ENCODE data around the gene TLE6. TPM values are rescaled to one million over a fixed set of nuclear protein-coding genes. Genes with fewer than 3 reads are reported as not detected.

Gene TLE6
- polyA plus RNA-seq, 2 of the 4 experiments (the other 2 are of a cell fraction), result 3.1 to 4.2 TPM

- POLR2A ChIA-PET, result interaction anchor here (0.6 to 2.0 kb wide), 3 partner anchors 26 to 98 kb away, joined by 4 to 15 read pairs (median 10); no protein-coding TSS in a partner anchor
- 22% methylated on average over 15 of the region's 15 CpGs for WGBS (ENCODE audit: missing lambda C conversion rate)
- peaks cover 8% of the 10 kb centered on the region; the same call in 2 of the 3 replicates for H3K4me1 ChIP-seq
- H3K4me3 ChIP-seq, result peak overlapping the region; percentile 53
- ATAC-seq, result peak in 1 of 2 experiments; percentile 6; a peak in 3 of 6 replicates
- no peaks in the 10 kb centered on the region for H3K9me3 ChIP-seq
- H3K4me2 ChIP-seq, result peak overlapping the region; percentile 91
- H3K27ac ChIP-seq, result peak overlapping the region; percentile 60 to 88
- DNase-seq (ENCODE audit: low read depth in 1 of 2, low spot score in 1 of 2), result no peak
- FAIRE-seq, result no peak
- CTCF ChIA-PET, result interaction anchor here (0.8 to 3.7 kb wide), 5 partner anchors 15 to 99 kb away, joined by 3 to 17 read pairs (median 7); no protein-coding TSS in a partner anchor
- no peak for TF ChIP-seq JUN (IDR thresholded peaks at IDR 0.05)
- no peak for TF ChIP-seq FOSL2 (IDR thresholded peaks at IDR 0.05)
- no peak for TF ChIP-seq FOSL2 (CRISPR knock-in tag; IDR thresholded peaks at IDR 0.05)
- no peak for TF ChIP-seq EP300 (IDR thresholded peaks at IDR 0.05)
- TF ChIP-seq ESRRA (IDR thresholded peaks at IDR 0.05; ENCODE audit: borderline replicate concordance, low read length), result no peak
- no peak for TF ChIP-seq JUNB (IDR thresholded peaks at IDR 0.05)
- TF ChIP-seq HDAC2 (IDR thresholded peaks at IDR 0.05), result no peak
- TF ChIP-seq, protein P1, sequence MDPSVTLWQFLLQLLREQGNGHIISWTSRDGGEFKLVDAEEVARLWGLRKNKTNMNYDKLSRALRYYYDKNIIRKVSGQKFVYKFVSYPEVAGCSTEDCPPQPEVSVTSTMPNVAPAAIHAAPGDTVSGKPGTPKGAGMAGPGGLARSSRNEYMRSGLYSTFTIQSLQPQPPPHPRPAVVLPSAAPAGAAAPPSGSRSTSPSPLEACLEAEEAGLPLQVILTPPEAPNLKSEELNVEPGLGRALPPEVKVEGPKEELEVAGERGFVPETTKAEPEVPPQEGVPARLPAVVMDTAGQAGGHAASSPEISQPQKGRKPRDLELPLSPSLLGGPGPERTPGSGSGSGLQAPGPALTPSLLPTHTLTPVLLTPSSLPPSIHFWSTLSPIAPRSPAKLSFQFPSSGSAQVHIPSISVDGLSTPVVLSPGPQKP (IDR thresholded peaks at IDR 0.05; ENCODE audit: low read depth, low read length), result no peak
- TF ChIP-seq RAD21 (conservative IDR thresholded peaks at IDR 0.05 in 1 of 2, IDR thresholded peaks at IDR 0.05 in 1 of 2), result no peak
- no peak for TF ChIP-seq NPAS2 (CRISPR knock-in tag; IDR thresholded peaks at IDR 0.05; ENCODE audit: borderline replicate concordance)
- TF ChIP-seq HOXB5 (CRISPR knock-in tag; IDR thresholded peaks at IDR 0.05), result no peak
- TF ChIP-seq EHMT2 (IDR thresholded peaks at IDR 0.05; ENCODE audit: low read depth), result no peak
- TF ChIP-seq BHLHE40 (IDR thresholded peaks at IDR 0.05; ENCODE audit: low read depth, low read length), result no peak
- no peak for TF ChIP-seq ZC3H11A (IDR thresholded peaks at IDR 0.05)
- no peak for TF ChIP-seq RARB (CRISPR knock-in tag; IDR thresholded peaks at IDR 0.05)
- no peak for TF ChIP-seq CTCF (IDR thresholded peaks at IDR 0.05)
- no peak for TF ChIP-seq TFCP2L1 (CRISPR knock-in tag; IDR thresholded peaks at IDR 0.05)
- TF ChIP-seq NR3C1 (IDR thresholded peaks at IDR 0.05), result no peak
- TF ChIP-seq MAFK (IDR thresholded peaks at IDR 0.05; ENCODE audit: partially characterized antibody), result no peak
- TF ChIP-seq ZFP36 (IDR thresholded peaks at IDR 0.05; ENCODE audit: borderline replicate concordance, partially characterized antibody), result no peak
Measured at GRCh38 chr19:2976609-2977000, 759 bp upstream of the TLE6 start.

DNA sequence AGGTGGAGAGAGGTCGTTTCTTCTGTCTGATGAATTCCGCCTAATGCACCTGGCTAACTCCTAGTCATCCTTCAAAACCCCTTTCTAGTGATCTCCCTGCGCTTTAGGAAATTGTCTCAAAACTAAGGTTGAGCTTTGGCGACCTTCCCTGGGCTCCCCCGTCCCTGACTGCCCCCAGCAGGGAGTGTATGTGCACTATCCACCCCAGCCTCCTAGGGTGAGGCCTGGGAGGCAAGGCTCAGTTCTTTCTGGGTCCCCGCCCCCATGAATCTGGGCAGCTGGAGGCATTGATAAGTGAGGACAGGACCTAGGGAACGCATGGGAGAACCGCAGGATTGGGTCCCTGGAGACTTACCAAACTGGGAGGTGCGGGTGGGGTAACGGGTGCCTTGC, 378 bp downstream of the TLE6 start:
- DNase-seq (ENCODE audit: low read depth in 1 of 2, low spot score in 1 of 2) (no peak), ATAC-seq (peak; percentile 42 to 47; a peak in 5 of 6 replicates), FAIRE-seq (no peak)
- Histone ChIP-seq H3K4me3 (peak overlapping the region; percentile 48), H3K4me1 (peaks cover 8% of the 10 kb centered on the region; the same call in 2 of the 3 replicates), H3K4me2 (peak overlapping the region; percentile 80), H3K27ac (peak overlapping the region; percentile 76 to 88), H3K9me3 (no peaks in the 10 kb centered on the region)
- no peak for TF ChIP-seq HOXA7 (CRISPR knock-in tag; IDR thresholded peaks at IDR 0.05)
- no peak for TF ChIP-seq GATA3 (IDR thresholded peaks at IDR 0.05; ENCODE audit: borderline replicate concordance)
- TF ChIP-seq KDM1A (IDR thresholded peaks at IDR 0.05; ENCODE audit: low read depth), result no peak
- no peak for TF ChIP-seq RCOR1 (IDR thresholded peaks at IDR 0.05; ENCODE audit: low read depth, low read length)
- no peak for TF ChIP-seq FOSB (CRISPR knock-in tag; IDR thresholded peaks at IDR 0.05)
- TF ChIP-seq TFCP2L1 (CRISPR knock-in tag; IDR thresholded peaks at IDR 0.05), result no peak
- TF ChIP-seq BHLHE40 (IDR thresholded peaks at IDR 0.05; ENCODE audit: low read depth, low read length), result no peak
- TF ChIP-seq CHD2 (IDR thresholded peaks at IDR 0.05; ENCODE audit: low read length, partially characterized antibody), result no peak
- TF ChIP-seq HOXB13 (CRISPR knock-in tag; IDR thresholded peaks at IDR 0.05; ENCODE audit: low read depth), result no peak
- ChIA-PET CTCF (interaction anchor here (1.4 to 3.7 kb wide), 3 partner anchors 16 to 58 kb away, joined by 7 to 17 read pairs (median 11); no protein-coding TSS in a partner anchor), POLR2A (interaction anchor here (1.7 to 2.0 kb wide), 2 partner anchors 27 to 58 kb away, joined by 10 to 15 read pairs; no protein-coding TSS in a partner anchor)
- WGBS (ENCODE audit: missing lambda C conversion rate), result 54% methylated on average over 8 of the region's 10 CpGs
